Astrocyte (in vitro differentiated cells and primary cell): ENCODE data around the gene PRMT2.

ENCODE experiments used
- CTCF ChIP-seq: IDR thresholded peaks from 2 replicates; pipeline ENCODE4 v1.5.1; 2011; ENCODE audit warnings: low read depth, mild to moderate bottlenecking, inconsistent platforms, low read length, moderate library complexity; ENCODE audit not compliant: insufficient read depth
- EZH2 ChIP-seq: IDR thresholded peaks from 2 replicates; pipeline ENCODE4 v1.6.1; 2012; ENCODE audit warnings: mild to moderate bottlenecking, low read length, inconsistent platforms; ENCODE audit not compliant: insufficient read depth

- no peak for TF ChIP-seq CTCF
- no peak for TF ChIP-seq EZH2
Measured at GRCh38 chr21:46648539-46648938, 13.1 kb downstream of the PRMT2 start.
